Measurements from ENCODE around the gene C10orf67.
"Not testable (repeated sequence)": the region's sequence is repeated elsewhere in the genome, so short reads cannot be mapped to it uniquely, and the experiment has no call there.

C10orf67 gene

DNA sequence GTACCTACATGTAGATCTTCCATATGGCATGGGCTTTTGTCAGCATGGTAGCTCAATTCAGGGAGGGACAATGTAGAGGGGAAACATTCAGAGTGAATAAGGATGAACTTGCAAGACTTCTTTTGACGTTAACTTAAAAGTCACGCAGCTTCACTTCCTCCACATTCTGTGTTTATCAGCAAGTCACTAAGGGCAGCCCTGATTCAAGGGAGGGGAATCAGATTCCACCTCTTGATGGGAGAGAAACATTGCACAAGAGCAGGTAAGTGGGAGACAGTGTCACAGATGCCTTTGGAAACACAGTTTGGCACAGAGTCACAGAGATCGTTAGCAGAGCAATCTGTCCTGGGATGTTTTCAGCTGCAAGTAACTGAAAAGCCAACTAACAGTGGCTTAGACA, 26.2 kb downstream of the C10orf67 start:
- ATAC-seq = no peak
- no peak overlapping the region for H3K27ac Mint-ChIP-seq
- no peaks in the 10 kb centered on the region for H3K36me3 Mint-ChIP-seq
- no peaks in the 10 kb centered on the region for H3K9me3 Mint-ChIP-seq
- no peaks in the 10 kb centered on the region for H3K4me1 Mint-ChIP-seq
- no peak overlapping the region for H3K4me3 Mint-ChIP-seq
- no peak for DNase-seq (ENCODE audit: low spot score in 2 of 2)

DNA sequence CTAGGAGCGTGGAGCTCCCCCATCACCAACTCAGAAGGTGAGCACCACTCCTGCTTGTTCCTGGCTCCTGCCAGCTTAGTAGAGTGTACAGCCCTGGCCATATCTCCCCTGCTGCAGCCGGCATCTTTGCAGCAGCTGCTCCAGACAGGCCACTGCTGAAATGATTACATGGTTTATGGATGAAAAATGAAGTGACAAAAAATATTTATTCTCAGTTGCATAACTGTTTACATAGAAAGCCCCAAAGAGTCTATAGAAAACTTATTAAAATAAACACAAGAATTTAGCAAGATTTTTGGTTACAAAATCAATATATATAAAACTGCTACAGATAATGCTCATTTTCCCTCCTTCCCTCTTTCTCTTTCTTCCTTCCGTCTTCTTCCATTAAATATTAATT, 27.2 kb downstream of the C10orf67 start:
- H3K27ac Mint-ChIP-seq = no peak overlapping the region
- no peaks in the 10 kb centered on the region for H3K4me1 Mint-ChIP-seq
- peak; percentile 25 for ATAC-seq
- no peaks in the 10 kb centered on the region for H3K9me3 Mint-ChIP-seq
- no peak overlapping the region for H3K4me3 Mint-ChIP-seq
- no peak for DNase-seq (ENCODE audit: low spot score in 2 of 2)
- H3K36me3 Mint-ChIP-seq = no peaks in the 10 kb centered on the region

DNA sequence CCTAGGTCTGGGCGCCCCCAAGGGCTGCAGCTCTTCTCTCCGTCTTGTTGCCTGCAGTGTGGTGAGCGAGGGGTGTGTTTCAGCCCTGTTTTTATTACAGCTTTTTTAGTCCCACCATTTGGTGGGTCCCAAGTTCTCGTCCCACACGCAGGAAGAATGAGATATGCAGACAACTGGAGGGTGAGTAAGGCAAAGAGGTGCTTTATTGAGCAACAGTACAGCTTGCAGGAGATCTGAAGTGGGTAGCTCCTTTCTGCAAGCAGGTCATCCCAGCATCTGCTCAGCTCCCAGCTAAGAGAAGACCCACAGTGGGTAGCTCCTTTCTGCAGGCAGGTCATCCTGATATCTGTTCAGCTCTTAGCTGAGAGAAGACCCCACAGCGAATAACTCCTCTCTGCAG, 28.2 kb downstream of the C10orf67 start:
- peak; percentile 22 for ATAC-seq
- Mint-ChIP-seq H3K4me1 (no peaks in the 10 kb centered on the region), H3K36me3 (no peaks in the 10 kb centered on the region), H3K4me3 (no peak overlapping the region), H3K27ac (no peak overlapping the region), H3K9me3 (no peaks in the 10 kb centered on the region)
- DNase-seq (ENCODE audit: low spot score in 2 of 2) = no peak

DNA sequence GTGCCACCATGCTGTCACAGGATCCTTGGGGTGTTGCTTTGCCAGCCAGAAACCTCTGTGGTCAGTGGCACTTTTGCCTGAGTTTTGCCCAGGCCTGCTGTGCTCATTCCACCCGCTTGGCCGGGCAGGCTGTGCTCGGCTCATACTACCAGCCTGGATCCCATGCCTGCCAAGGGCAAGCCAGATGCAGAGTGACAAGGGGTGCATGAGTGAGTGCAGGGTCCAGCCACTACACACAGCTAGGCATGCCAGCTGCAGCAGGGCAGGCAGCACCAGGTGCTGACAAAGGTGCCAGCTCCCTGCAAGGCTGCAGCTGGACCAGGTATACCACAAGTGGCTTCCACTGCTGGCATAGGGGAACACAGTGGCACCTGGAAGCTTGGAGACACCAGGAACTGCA, 28.6 kb downstream of the C10orf67 start:
- DNase-seq (ENCODE audit: low spot score in 2 of 2) (no peak), ATAC-seq (peak; percentile 32)
- no peak overlapping the region for H3K4me3 Mint-ChIP-seq
- H3K4me1 Mint-ChIP-seq = no peaks in the 10 kb centered on the region
- no peaks in the 10 kb centered on the region for H3K9me3 Mint-ChIP-seq
- no peaks in the 10 kb centered on the region for H3K36me3 Mint-ChIP-seq
- no peak overlapping the region for H3K27ac Mint-ChIP-seq

DNA sequence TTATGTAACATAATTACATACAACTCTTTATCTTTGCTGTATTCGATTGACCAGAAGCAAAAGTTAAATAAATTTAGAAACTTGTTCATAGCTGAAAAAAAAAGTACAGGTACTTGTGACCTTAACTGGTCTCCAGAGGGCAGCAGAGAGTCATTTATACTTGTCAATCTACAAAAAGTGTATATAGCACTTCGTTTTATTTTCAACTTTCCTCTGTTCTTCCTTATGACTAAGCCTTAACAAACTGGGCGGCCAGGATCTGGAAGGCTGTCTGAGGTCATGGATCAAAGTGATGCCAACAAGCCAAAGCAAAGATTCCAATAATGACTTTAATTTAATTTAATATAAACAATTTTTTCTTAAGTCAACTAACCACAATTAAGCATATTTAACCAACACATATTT, 29.8 kb downstream of the C10orf67 start:
- no peak for ATAC-seq
- Mint-ChIP-seq H3K9me3 (no peaks in the 10 kb centered on the region), H3K36me3 (no peaks in the 10 kb centered on the region), H3K4me3 (no peak overlapping the region), H3K4me1 (no peaks in the 10 kb centered on the region), H3K27ac (no peak overlapping the region)
- DNase-seq (ENCODE audit: low spot score in 2 of 2) = peak; percentile 31 to 64

DNA sequence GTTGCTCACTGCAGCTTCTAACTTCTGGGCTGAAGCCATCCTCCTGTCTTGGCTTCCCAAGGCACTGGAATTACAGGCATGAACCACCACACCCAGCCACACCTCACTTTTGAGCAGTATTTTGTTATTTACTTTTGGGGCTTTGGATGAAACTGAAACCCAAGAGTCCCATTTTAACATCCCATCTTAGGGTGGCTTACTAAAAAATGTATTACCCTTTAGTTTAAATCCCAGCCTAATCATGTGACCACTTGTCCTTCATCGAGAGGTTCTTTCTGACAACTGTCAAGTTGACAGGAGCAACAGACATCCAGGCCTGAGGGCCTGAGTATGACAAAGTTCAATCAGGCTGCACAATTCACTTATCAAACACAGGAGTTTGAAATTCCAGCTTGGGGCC, 33.6 kb downstream of the C10orf67 start:
- Mint-ChIP-seq H3K27ac (no peak overlapping the region), H3K9me3 (no peaks in the 10 kb centered on the region), H3K36me3 (no peaks in the 10 kb centered on the region), H3K4me1 (no peaks in the 10 kb centered on the region), H3K4me3 (no peak overlapping the region)
- ATAC-seq = no peak
- no peak for DNase-seq (ENCODE audit: low spot score in 2 of 2)

DNA sequence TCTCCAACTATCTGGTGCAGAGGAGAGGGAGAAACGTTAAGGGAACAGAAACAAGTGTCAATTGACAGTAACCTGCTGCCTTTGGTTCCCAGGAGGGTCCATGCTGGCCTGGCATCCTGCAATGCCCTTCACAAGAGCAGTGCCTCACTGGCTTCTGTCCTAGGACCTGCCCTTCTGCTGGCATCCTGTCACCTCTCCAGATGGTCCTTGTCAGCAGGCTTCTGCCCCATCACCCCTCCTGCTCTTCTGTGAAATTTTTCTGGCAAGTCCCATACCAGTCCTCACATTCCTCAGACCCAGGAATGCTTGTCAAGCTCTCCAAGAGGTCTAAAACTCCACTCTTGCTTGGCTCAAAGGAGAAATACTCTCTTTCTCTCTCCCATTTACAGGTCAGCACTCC, 34.2 kb downstream of the C10orf67 start:
- ATAC-seq (peak; percentile 32), DNase-seq (ENCODE audit: low spot score in 2 of 2) (no peak)
- H3K36me3 Mint-ChIP-seq = no peaks in the 10 kb centered on the region
- no peak overlapping the region for H3K4me3 Mint-ChIP-seq
- H3K27ac Mint-ChIP-seq = no peak overlapping the region
- H3K9me3 Mint-ChIP-seq = no peaks in the 10 kb centered on the region
- H3K4me1 Mint-ChIP-seq = no peaks in the 10 kb centered on the region

DNA sequence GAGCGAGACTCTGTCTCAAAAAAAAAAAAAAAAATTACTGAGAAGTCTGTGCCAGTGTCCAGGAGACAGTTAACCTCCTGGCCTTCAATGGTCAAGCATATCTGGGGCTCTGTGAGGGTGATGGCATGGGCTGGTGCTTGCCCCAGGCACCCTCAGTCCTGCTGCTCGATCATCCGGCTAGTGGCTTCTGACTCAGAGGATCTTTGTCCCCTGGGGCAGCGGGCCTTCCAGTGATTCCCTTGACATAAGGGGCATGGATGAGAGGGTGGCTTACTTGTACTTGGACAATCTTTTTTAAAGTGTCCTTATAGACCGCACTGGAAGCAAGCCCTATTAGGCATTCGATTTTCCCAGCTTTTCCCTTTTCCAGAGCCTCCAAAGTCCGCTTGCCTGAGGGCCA, 44.6 kb downstream of the C10orf67 start:
- not testable (repeated sequence) for DNase-seq (ENCODE audit: low spot score in 2 of 2); ATAC-seq; H3K4me1 Mint-ChIP-seq; H3K27ac Mint-ChIP-seq; H3K4me3 Mint-ChIP-seq; H3K9me3 Mint-ChIP-seq; H3K36me3 Mint-ChIP-seq

DNA sequence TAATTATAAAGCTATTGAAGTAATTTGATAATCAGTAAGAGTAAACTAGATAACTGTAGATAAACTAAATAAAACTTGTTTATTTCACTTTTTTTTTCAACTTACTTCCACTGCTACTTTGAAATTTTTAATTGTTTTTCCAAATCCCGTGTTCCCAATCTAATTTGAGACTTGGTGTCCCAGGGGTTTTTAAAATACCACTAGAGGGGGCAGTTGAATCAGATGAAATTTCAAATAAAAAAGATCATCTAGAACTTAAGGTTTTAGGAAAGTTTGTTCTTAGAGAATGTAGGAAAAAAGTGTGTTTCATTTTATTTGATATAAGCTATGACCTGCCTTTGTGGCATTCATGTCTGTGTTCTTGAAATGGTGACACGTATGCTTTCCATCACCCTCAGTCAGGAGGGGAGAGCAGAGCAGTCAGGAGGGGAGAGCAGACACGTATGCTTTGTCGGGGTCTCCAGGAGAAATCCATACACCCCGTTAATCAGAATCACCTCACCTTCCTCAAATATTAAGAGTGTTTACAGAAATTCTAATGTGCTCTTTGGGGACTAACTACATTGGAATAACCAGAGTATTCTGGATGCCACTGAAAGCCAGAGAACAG, 49.9 kb downstream of the C10orf67 start:
- Mint-ChIP-seq H3K27ac (no peak overlapping the region), H3K4me1 (peaks cover 4% of the 10 kb centered on the region), H3K9me3 (no peaks in the 10 kb centered on the region), H3K36me3 (no peaks in the 10 kb centered on the region), H3K4me3 (no peak overlapping the region)
- DNase-seq (ENCODE audit: low spot score in 2 of 2) (no peak), ATAC-seq (no peak)

DNA sequence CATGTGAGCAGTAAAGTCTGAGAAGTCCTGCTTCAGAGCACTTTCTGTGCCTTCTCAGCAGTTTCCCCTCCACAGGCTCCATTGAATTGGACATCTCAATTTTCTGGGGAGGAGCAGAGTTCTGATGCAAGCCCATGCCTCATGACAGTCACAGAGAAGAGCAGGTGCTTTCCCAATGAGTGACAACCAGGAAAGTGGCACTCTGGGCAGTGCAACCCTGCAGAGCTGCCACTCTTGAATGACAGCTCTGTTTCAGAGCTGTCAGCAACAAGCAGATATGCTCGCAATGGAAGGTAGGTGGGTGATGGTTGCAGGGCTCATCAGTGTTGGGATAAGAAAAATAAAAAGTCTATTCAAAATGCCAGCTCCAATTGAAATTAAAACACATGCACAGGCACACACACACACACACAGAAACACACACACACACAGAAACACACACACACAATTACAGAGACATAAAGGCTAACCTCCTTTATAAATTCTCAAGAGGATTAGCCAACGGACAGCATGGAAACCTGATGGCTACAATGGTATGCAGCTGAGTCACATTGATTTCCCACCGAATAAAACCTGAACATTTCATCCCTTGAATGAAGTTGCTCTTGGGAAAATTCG, 50.5 kb downstream of the C10orf67 start:
- Mint-ChIP-seq H3K27ac (no peak overlapping the region), H3K4me1 (peaks cover 4% of the 10 kb centered on the region), H3K9me3 (no peaks in the 10 kb centered on the region), H3K4me3 (no peak overlapping the region), H3K36me3 (no peaks in the 10 kb centered on the region)
- DNase-seq (ENCODE audit: low spot score in 2 of 2) (no peak), ATAC-seq (peak; percentile 47)

DNA sequence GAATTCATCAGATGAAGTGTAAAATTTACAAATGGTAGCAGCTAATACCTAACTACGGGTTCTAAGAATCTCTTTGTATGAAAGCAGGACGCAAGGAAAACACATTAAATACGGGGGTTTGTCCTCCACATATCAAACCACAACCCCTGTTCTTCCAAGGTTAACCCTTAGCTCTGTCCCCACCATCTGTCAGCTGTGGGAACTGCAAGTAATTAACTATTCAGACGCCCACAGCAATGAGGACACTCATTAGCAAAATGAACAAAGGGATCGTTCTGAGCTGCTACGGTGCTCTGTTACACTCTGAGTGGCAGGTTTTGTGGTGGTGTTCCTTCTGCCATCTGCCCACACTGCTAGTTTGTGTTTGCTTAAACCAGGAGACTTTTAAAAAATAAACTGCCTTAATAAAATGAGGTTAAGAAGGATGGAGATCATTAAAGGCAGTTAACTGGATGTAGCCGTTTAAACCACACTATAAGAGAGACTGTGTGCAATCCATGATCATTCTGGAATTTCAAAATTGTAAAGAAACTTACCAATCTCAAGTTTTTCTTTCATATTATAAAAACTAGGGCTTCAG, 51.4 kb downstream of the C10orf67 start:
- no peak overlapping the region for H3K27ac Mint-ChIP-seq
- peak; percentile 9 to 59 for DNase-seq (ENCODE audit: low spot score in 2 of 2)
- ATAC-seq = peak; percentile 52

DNA sequence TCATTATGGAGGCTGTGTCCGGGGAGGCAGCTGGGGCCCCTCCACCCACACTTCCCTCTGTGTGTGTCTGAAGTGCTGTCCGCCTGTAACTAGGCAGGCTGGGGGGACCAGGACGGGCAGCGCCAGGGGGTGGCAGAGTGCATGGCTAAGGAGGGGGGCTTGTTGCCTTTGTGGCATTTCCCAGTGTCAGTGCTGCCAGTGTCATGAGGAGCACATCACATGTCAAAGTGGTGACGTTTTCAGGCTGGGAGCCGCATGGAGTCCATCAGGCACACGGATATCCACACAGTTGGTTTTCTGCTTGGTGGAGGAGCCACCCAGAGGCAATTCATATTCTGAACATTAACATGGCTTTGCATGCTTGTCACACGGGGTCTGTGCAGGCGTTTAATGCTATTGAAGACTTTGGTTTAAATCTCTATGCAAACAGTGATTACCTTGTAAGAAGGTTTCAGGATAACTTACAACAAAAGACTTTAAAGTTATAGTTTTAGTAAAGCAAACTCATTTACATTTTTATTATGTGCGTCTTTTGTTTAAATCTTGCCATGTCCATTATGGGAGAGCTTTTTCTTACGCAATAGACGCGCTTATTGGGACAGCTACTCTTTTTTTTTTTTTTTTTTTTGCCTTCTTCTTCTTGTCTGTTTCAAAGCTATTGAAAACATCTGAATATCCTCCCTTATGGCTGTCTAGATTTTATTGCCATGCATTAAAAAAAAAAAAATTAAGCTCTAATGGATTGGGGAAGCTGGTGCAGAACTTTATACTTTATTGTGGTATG, 52.9 kb downstream of the C10orf67 start:
- Mint-ChIP-seq H3K4me1 (peaks cover 4% of the 10 kb centered on the region), H3K27ac (no peak overlapping the region), H3K36me3 (no peaks in the 10 kb centered on the region), H3K4me3 (no peak overlapping the region), H3K9me3 (no peaks in the 10 kb centered on the region)
- ATAC-seq = peak; percentile 21
- no peak for DNase-seq (ENCODE audit: low spot score in 2 of 2)

More for the DNA sequence above, 51.4 kb downstream of the C10orf67 start:
- H3K4me3 Mint-ChIP-seq = no peak overlapping the region
- H3K36me3 Mint-ChIP-seq = no peaks in the 10 kb centered on the region
- no peaks in the 10 kb centered on the region for H3K9me3 Mint-ChIP-seq
- peaks cover 4% of the 10 kb centered on the region for H3K4me1 Mint-ChIP-seq

DNA sequence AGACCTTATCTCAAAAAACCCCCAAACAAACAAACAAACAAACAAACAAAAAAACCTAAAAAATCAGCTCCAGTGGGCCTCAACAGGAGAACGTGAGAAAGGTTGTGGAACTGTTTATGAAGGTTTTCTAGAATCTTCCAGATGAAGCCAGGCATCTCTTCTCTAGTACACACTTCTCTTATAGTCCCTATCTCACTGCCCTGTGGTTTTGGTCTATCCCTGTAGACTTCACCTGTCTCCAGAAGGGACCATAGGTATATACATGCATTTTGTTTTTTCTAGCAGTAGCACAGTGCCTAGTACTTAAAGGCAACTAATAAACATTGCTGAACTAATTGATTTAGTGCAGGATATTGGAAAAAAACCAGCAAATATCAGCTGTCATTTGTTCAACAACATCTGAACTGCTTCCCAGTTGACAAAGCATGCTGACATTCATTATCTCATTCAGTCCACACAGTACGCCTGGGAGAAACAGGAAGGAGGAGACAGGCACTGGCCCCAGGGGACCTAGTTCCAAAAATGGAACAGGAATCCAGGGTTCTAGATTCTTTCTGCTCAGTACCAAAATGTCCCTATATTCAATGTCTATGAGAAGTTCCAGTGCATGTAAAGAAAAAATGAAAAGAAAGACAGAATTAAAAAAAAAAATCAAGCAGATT, 59.8 kb downstream of the C10orf67 start:
- no peak for DNase-seq (ENCODE audit: low spot score in 2 of 2)
- H3K9me3 Mint-ChIP-seq = no peaks in the 10 kb centered on the region
- no peaks in the 10 kb centered on the region for H3K36me3 Mint-ChIP-seq
- H3K4me3 Mint-ChIP-seq = no peak overlapping the region
- H3K4me1 Mint-ChIP-seq = no peaks in the 10 kb centered on the region
- H3K27ac Mint-ChIP-seq = no peak overlapping the region
- no peak for ATAC-seq

DNA sequence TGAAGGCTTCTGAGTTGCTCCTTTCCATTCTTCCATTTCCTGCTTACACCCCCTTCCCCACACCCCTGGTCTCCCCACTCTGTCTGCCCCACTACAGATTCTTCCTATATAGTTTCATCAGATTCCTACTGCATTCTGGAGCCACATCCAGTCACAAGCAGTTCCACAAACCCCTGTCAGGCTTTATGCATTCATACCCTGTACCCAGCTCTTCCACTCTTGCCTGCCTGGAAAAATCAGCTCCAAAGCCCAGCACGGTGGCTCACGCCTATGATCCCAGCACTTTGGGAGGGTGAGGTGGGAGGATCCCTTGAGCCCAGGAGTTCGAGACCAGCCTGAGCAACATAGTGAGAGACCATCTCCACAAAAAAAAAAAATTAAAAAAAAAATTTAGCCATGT, 60.4 kb downstream of the C10orf67 start:
- ATAC-seq (no peak), DNase-seq (ENCODE audit: low spot score in 2 of 2) (no peak)
- no peak overlapping the region for H3K27ac Mint-ChIP-seq
- H3K4me1 Mint-ChIP-seq = no peaks in the 10 kb centered on the region
- H3K36me3 Mint-ChIP-seq = no peaks in the 10 kb centered on the region
- H3K9me3 Mint-ChIP-seq = no peaks in the 10 kb centered on the region
- H3K4me3 Mint-ChIP-seq = no peak overlapping the region

DNA sequence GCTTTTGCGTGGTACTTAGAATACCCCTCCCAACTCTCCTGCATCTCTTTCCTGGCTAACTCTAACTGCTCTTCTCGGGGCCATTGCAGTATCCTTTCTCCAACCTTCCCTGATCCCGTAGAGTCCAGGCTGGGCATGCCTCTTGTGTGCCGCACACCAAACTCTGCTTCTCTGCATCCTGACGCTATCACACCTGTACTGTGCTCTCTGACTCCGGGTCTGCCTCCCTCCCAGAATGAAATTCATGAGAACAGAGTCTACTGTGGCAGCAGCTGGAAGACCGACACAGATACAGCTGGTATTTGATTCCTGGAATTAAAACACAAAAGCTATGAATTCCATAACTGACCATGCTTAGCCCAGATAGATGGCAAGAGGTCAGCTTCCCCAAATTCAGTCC, 60.9 kb downstream of the C10orf67 start:
- Mint-ChIP-seq H3K36me3 (no peaks in the 10 kb centered on the region), H3K9me3 (no peaks in the 10 kb centered on the region), H3K4me3 (no peak overlapping the region), H3K4me1 (no peaks in the 10 kb centered on the region), H3K27ac (no peak overlapping the region)
- ATAC-seq (no peak), DNase-seq (ENCODE audit: low spot score in 2 of 2) (no peak)

Data from stimulated activated effector memory CD8-positive, alpha-beta T cell treated with anti-CD3 and anti-CD28 coated beads, Interleukin-12 subunit alpha, Interleukin-12 subunit beta, amount 100 ng/mL, for 72 hours (primary cell).